Nephron (organoid): ENCODE measurements around the gene NOS1.
"Not testable (repeated sequence)": the region's sequence is repeated elsewhere in the genome, so short reads cannot be mapped to it uniquely, and the experiment has no call there.

ENCODE experiments used
- H3K27ac Mint-ChIP-seq, 3 experiments: 2 replicates each; pipeline ENCODE4 v1.8.0; 2020; ENCODE audit warnings: mixed read lengths in 3 of 3, mild to moderate bottlenecking in 2 of 3, moderate library complexity in 1 of 3
- H3K27me3 Mint-ChIP-seq: 2 replicates; pipeline ENCODE4 v1.8.0; 2021; ENCODE audit warnings: low read depth, mild to moderate bottlenecking, moderate library complexity, mixed read lengths
- H3K36me3 Mint-ChIP-seq: 2 replicates; pipeline ENCODE4 v1.8.0; 2020; ENCODE audit warnings: low read depth, mixed read lengths
- H3K4me1 Mint-ChIP-seq: 2 replicates; pipeline ENCODE4 v1.8.0; 2020; ENCODE audit warnings: mixed read lengths
- H3K4me3 Mint-ChIP-seq, 3 experiments: 2 replicates each; pipeline ENCODE4 v1.8.0; 2020; ENCODE audit warnings: mild to moderate bottlenecking in 3 of 3, mixed read lengths in 3 of 3, moderate library complexity in 2 of 3
- H3K9me3 Mint-ChIP-seq: 2 replicates; pipeline ENCODE4 v1.8.0; 2020; ENCODE audit warnings: mixed read lengths
- TF ChIP-seq, protein P1 (sequence below), 3 experiments: fragments of 200-600 bp; sonication (generic); IDR thresholded peaks; one replicate each; pipeline ENCODE4 v1.5.0; 2021; ENCODE audit warnings: antibody characterized with exemption in 3 of 3; ENCODE audit not compliant: unreplicated experiment in 3 of 3

The NOS1 gene

DNA sequence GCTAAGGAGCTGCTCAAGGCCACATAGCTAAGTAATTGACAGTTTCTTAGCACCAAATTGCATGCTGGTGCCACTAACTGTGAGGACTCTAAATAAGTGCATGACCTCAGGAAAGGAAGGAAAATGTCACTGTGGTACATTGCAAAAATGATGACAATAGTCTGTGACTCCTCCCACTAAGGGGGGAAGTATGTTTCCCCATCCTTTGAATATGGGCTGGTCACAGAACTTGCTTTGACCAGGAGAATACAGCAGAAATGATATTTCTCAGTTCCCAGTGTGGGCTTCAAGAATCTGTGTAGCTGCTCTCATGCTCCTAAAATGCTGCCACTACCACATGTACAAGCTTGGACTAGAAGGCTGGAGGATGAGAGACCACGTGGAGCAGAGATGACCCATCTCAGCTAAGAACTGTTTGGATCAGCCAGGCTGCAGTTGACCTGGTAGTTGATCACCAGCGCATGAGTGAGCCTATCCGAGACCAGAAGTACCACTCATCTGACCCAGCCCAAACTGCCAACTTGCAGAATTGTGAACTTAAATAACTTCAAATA lies 42.2 kb upstream of the NOS1 start:
- peaks cover 35% of the 10 kb centered on the region for H3K27me3 Mint-ChIP-seq
- peaks cover 9% of the 10 kb centered on the region for H3K9me3 Mint-ChIP-seq
- TF ChIP-seq, protein P1, sequence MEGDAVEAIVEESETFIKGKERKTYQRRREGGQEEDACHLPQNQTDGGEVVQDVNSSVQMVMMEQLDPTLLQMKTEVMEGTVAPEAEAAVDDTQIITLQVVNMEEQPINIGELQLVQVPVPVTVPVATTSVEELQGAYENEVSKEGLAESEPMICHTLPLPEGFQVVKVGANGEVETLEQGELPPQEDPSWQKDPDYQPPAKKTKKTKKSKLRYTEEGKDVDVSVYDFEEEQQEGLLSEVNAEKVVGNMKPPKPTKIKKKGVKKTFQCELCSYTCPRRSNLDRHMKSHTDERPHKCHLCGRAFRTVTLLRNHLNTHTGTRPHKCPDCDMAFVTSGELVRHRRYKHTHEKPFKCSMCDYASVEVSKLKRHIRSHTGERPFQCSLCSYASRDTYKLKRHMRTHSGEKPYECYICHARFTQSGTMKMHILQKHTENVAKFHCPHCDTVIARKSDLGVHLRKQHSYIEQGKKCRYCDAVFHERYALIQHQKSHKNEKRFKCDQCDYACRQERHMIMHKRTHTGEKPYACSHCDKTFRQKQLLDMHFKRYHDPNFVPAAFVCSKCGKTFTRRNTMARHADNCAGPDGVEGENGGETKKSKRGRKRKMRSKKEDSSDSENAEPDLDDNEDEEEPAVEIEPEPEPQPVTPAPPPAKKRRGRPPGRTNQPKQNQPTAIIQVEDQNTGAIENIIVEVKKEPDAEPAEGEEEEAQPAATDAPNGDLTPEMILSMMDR (IDR thresholded peaks at IDR 0.05; ENCODE audit: unreplicated experiment in 3 of 3): no peak
- H3K36me3 Mint-ChIP-seq: no peaks in the 10 kb centered on the region
- H3K27ac Mint-ChIP-seq: no peak overlapping the region
- H3K4me1 Mint-ChIP-seq: peaks cover 14% of the 10 kb centered on the region
- H3K4me3 Mint-ChIP-seq: no peak overlapping the region

DNA sequence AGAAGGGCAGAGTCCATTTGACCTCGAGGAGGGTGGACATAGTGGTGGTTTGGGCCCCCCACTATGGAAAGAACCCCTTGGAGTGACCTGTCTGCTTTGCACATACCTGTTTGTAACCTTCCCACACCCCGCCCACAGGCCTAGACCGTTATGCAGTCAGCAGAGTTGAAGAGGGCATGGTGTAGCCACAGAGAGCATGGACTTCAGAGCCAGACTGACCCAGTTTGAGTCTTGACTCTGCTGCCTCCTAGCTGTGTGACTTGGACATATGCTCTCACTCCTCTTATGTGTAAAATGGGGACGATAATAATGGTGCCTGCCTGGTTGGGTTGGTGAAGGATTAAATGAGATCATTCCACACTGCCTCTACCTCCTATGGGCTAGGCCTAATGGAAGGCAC lies 40.9 kb upstream of the NOS1 start:
- Mint-ChIP-seq H3K27ac (no peak overlapping the region), H3K4me1 (peaks cover 3% of the 10 kb centered on the region), H3K36me3 (no peaks in the 10 kb centered on the region), H3K9me3 (peaks cover 9% of the 10 kb centered on the region), H3K4me3 (no peak overlapping the region), H3K27me3 (peaks cover 33% of the 10 kb centered on the region)
- TF ChIP-seq, protein P1 (IDR thresholded peaks at IDR 0.05; ENCODE audit: unreplicated experiment in 3 of 3): no peak

DNA sequence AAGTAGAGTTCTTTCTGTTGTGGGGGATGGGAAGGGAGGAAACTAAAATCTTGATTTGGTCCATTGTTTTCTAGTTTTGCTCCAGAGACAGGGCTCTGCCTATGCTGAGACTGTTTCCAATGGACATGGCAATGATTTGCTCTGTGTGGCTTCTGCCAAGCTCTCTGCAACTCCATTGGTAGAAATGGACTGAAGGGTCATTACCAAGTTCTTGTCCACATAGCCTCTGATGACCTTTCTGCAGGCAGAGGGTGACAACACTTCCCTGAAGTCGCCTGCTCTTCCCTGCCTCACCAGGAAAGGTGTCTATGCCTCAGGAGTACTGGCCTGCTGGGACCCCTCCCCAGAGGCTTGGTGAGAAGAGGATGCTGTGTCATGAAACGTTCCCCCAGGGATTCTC lies 39.5 kb upstream of the NOS1 start:
- no peak overlapping the region for H3K4me3 Mint-ChIP-seq
- no peak overlapping the region for H3K27ac Mint-ChIP-seq
- TF ChIP-seq, protein P1 (IDR thresholded peaks at IDR 0.05; ENCODE audit: unreplicated experiment in 3 of 3): no peak
- H3K9me3 Mint-ChIP-seq: peaks cover 16% of the 10 kb centered on the region
- H3K36me3 Mint-ChIP-seq: no peaks in the 10 kb centered on the region
- no peaks in the 10 kb centered on the region for H3K4me1 Mint-ChIP-seq
- H3K27me3 Mint-ChIP-seq: peaks cover 26% of the 10 kb centered on the region

DNA sequence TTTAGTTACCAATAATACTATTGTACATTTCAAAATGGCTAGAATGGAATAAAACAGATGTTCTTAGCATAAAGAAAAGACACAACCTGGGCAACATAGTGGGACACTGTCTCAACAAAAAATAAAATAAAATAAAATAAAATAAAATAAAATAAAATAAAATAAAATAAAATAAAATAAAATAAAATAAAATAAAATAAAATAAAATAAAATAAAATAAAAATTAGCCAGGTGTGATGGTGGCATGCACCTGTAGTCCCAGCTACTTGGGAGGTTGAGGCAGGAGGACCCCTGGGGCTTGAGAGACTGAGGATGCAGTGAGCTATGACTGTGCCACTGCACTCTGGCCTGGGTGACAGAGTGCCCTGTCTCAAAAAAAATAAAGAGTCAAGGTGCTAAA lies 37.1 kb upstream of the NOS1 start:
- H3K27ac Mint-ChIP-seq, H3K4me3 Mint-ChIP-seq, H3K4me1 Mint-ChIP-seq, H3K36me3 Mint-ChIP-seq: not testable (repeated sequence)
- H3K27me3 Mint-ChIP-seq: peaks cover 18% of the 10 kb centered on the region
- peaks cover 16% of the 10 kb centered on the region for H3K9me3 Mint-ChIP-seq

DNA sequence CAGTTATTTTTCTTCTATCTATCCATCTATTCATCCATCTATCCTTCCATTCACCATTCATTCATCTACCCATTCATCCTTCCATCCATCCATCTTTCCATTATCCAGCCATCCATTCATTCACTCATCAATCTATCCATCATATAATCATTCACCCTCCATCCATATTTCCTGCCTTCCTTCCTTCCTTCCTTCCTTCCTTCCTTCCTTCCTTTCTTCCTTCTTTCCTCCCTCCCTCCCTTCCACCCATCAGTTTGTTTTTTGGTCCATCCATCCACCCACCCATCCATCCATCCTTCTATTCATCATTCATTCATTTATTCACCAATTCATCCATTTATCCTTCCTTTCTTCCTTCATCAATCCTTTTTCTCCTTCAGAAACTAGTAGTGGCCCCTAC lies 34.3 kb upstream of the NOS1 start:
- H3K4me3 Mint-ChIP-seq: no peak overlapping the region
- H3K36me3 Mint-ChIP-seq: no peaks in the 10 kb centered on the region
- H3K27me3 Mint-ChIP-seq: peaks cover 21% of the 10 kb centered on the region
- H3K4me1 Mint-ChIP-seq: no peaks in the 10 kb centered on the region
- TF ChIP-seq, protein P1 (IDR thresholded peaks at IDR 0.05; ENCODE audit: unreplicated experiment in 3 of 3): no peak
- peaks cover 14% of the 10 kb centered on the region for H3K9me3 Mint-ChIP-seq
- no peak overlapping the region for H3K27ac Mint-ChIP-seq

DNA sequence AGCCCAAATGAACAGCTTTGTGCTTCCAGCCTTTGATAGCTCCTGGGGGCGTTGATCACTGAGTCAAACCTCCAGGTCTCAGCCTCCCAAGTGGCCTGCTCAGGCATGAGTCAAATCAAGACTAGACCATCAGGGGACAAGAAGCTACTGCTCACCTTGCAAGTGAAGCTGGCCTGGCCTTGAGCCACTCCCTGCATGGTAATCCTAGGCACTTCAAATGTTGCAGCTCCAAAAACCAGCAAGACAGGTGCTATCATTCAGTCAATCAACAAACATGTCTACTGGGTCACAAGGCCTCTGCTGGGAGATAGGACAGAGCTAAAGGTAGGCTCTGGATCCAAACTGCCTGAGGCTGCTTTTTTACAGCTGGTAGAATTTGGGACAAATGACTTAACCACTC lies 33.1 kb upstream of the NOS1 start:
- peaks cover 14% of the 10 kb centered on the region for H3K9me3 Mint-ChIP-seq
- peaks cover 14% of the 10 kb centered on the region for H3K27me3 Mint-ChIP-seq
- H3K36me3 Mint-ChIP-seq: no peaks in the 10 kb centered on the region
- H3K4me3 Mint-ChIP-seq: no peak overlapping the region
- TF ChIP-seq, protein P1 (IDR thresholded peaks at IDR 0.05; ENCODE audit: unreplicated experiment in 3 of 3): no peak
- no peaks in the 10 kb centered on the region for H3K4me1 Mint-ChIP-seq
- no peak overlapping the region for H3K27ac Mint-ChIP-seq
